HFF-Myc (cell line): ENCODE data around the gene DLGAP1.
"Not testable (repeated sequence)": the region's sequence is repeated elsewhere in the genome, so short reads cannot be mapped to it uniquely, and the experiment has no call there.

Experiments
- DNase-seq: peaks from one replicate; pipeline ENCODE4 v3.0.0-alpha.2; 2011; ENCODE audit warnings: low read depth; ENCODE audit errors: extremely low read depth
- H3K4me3 ChIP-seq: replicated peaks from 2 replicates; pipeline ENCODE4 v1.5.1; 2011; ENCODE audit warnings: low read depth, mild to moderate bottlenecking, control low read depth, low read length
- CTCF ChIP-seq: IDR thresholded peaks from 2 replicates; pipeline ENCODE4 v1.5.1; 2012; ENCODE audit warnings: mild to moderate bottlenecking, low read depth, low read length, control low read depth; ENCODE audit errors: missing control alignments

Gene DLGAP1

GRCh38 chr18:4308576-4308975, 146.5 kb downstream of the DLGAP1 start:
- H3K4me3 ChIP-seq: no peak overlapping the region
- TF ChIP-seq CTCF: no peak
- DNase-seq: no peak

GRCh38 chr18:4299395-4299794, 155.7 kb downstream of the DLGAP1 start:
- no peak for TF ChIP-seq CTCF
- DNase-seq: no peak
- H3K4me3 ChIP-seq: no peak overlapping the region

- DNase-seq: no peak
- no peak for TF ChIP-seq CTCF
- no peak overlapping the region for H3K4me3 ChIP-seq
Measured at GRCh38 chr18:4293337-4293736, 161.8 kb downstream of the DLGAP1 start.

GRCh38 chr18:4292696-4293095, 162.4 kb downstream of the DLGAP1 start:
- H3K4me3 ChIP-seq: no peak overlapping the region
- no peak for DNase-seq
- TF ChIP-seq CTCF: no peak

- not testable (repeated sequence) for DNase-seq, H3K4me3 ChIP-seq
Measured at GRCh38 chr18:4287340-4287739, 167.8 kb downstream of the DLGAP1 start.

- no peak for TF ChIP-seq CTCF
- no peak overlapping the region for H3K4me3 ChIP-seq
- DNase-seq: no peak
Measured at GRCh38 chr18:4286256-4286655, 168.9 kb downstream of the DLGAP1 start.

- H3K4me3 ChIP-seq: no peak overlapping the region
- DNase-seq: no peak
- TF ChIP-seq CTCF: no peak
Measured at GRCh38 chr18:4285525-4285924, 169.6 kb downstream of the DLGAP1 start.
